DOHH2 (cell line): Measurements from ENCODE around the gene MICA.

Experiments
- H3F3A ChIP-seq: fragments of 200-600 bp; sonication (generic), shearing (Covaris generic); 2 replicates; pipeline ENCODE4 v1.6.0; 2016; ENCODE audit warnings: antibody characterized with exemption, mild to moderate bottlenecking; ENCODE audit not compliant: control insufficient read depth, insufficient read depth
- H3K27ac ChIP-seq: fragments of 200-600 bp; sonication (generic); 2 replicates; pipeline ENCODE4 v1.5.1; 2014; ENCODE audit warnings: low read depth, mild to moderate bottlenecking, low read length, moderate library complexity
- H3K27me3 ChIP-seq: fragments of 200-600 bp; sonication (generic); 2 replicates; pipeline ENCODE4 v1.6.1; 2014; ENCODE audit warnings: mild to moderate bottlenecking, low read length, mixed read lengths; ENCODE audit not compliant: control insufficient read depth
- H3K36me3 ChIP-seq: fragments of 200-600 bp; sonication (generic); 2 replicates; pipeline ENCODE4 v1.6.1; 2014; ENCODE audit warnings: mild to moderate bottlenecking, low read length, moderate library complexity, mixed read lengths; ENCODE audit not compliant: control insufficient read depth
- H3K4me1 ChIP-seq: fragments of 200-600 bp; sonication (generic); 2 replicates; pipeline ENCODE4 v1.6.1; 2014; ENCODE audit warnings: mild to moderate bottlenecking, low read length, mixed read lengths; ENCODE audit not compliant: control insufficient read depth
- H3K4me2 ChIP-seq: fragments of 200-600 bp; sonication (generic); 2 replicates; pipeline ENCODE4 v1.6.0; 2014; ENCODE audit warnings: mild to moderate bottlenecking, low read length, moderate library complexity
- H3K4me3 ChIP-seq: fragments of 200-600 bp; sonication (generic); 2 replicates; pipeline ENCODE4 v1.5.1; 2014; ENCODE audit warnings: mild to moderate bottlenecking, low read length, mixed read lengths
- H3K79me2 ChIP-seq: fragments of 200-600 bp; sonication (generic); 2 replicates; pipeline ENCODE4 v1.6.1; 2014; ENCODE audit warnings: mild to moderate bottlenecking, low read length, mixed read lengths; ENCODE audit not compliant: control insufficient read depth
- H3K9me2 ChIP-seq: fragments of 200-600 bp; sonication (generic); replicated peaks from 2 replicates; pipeline ENCODE4 v1.6.1; 2014; ENCODE audit warnings: mild to moderate bottlenecking, low read length, mixed read lengths; ENCODE audit not compliant: control insufficient read depth
- H3K9me3 ChIP-seq: fragments of 200-600 bp; sonication (generic); 2 replicates; pipeline ENCODE4 v1.6.1; 2014; ENCODE audit warnings: antibody characterized with exemption, low read length, mixed read lengths; ENCODE audit not compliant: control insufficient read depth, insufficient read depth
- H4K20me1 ChIP-seq: fragments of 200-600 bp; sonication (generic); 2 replicates; pipeline ENCODE4 v1.6.0; 2014; ENCODE audit warnings: low read depth, mild to moderate bottlenecking, antibody characterized with exemption, low read length, moderate library complexity; ENCODE audit not compliant: control insufficient read depth, insufficient read depth
- EZH2phosphoT487 ChIP-seq: fragments of 200-600 bp; sonication (generic); IDR thresholded peaks from 2 replicates; pipeline ENCODE4 v1.6.1; 2017; ENCODE audit warnings: borderline replicate concordance, mild to moderate bottlenecking, antibody characterized with exemption, low read length, moderate library complexity, mixed read lengths
- TF ChIP-seq, protein P1 (sequence below): fragments of 200-600 bp; sonication (generic); IDR thresholded peaks from one replicate; pipeline ENCODE4 v1.5.1; 2014; ENCODE audit warnings: antibody characterized with exemption, mild to moderate bottlenecking, low read depth, low read length; ENCODE audit not compliant: poor library complexity, severe bottlenecking

The MICA gene

DNA sequence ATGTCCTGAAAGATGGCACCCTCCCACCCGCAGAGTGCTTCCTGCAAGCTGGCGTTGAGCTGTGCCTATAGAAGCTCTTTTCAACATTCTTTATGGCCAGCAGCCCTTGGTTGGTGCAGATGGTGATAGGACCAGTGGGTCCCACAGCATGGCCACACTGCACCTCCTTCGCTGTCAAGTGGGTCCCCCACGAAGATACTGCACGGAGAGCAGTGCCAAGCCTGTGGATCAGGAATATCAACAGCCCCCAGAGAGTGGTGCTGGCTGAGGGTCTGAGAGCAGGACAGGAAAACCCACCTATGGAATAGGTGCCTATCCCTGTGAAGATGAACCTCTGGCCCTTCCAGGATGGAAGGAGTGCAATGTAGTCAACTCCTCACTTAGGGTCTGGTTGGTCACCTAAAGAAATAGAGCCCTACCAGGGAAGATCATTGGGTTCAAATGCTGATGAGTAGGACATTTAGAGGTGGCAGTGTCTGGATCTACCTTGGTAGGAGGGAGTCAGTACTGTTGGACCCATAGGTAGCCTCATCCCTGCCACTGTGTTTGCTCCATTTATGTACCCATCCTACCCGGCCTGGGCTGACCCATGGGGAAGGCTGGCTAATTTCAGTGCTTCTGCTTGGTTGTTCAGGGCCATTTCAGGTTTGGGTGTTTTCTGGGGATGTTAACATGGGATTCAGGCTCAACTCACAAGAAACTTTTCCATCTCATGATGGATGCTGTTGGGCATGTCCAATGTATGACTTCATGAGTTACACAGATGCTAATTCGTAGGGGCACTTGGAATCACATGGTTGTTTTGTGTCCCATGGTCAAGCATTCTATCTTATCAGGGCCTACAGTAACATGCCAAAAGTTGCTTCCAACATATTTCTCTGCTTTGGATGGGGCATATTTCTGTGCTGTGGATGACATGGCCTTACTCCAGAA, 61.1 kb downstream of the MICA start:
- Histone ChIP-seq H3K79me2 (no peaks in the 10 kb centered on the region), H3K4me3 (peak overlapping the region; percentile 75), H3K27ac (no peak overlapping the region), H3F3A (no peaks in the 10 kb centered on the region), H3K9me3 (no peaks in the 10 kb centered on the region), H3K4me1 (peaks cover 21% of the 10 kb centered on the region), H4K20me1 (no peaks in the 10 kb centered on the region), H3K9me2 (no peaks in the 10 kb centered on the region), H3K27me3 (no peaks in the 10 kb centered on the region), H3K4me2 (peak overlapping the region; percentile 72), H3K36me3 (no peaks in the 10 kb centered on the region)
- TF ChIP-seq EZH2phosphoT487 = no peak
- TF ChIP-seq, protein P1, sequence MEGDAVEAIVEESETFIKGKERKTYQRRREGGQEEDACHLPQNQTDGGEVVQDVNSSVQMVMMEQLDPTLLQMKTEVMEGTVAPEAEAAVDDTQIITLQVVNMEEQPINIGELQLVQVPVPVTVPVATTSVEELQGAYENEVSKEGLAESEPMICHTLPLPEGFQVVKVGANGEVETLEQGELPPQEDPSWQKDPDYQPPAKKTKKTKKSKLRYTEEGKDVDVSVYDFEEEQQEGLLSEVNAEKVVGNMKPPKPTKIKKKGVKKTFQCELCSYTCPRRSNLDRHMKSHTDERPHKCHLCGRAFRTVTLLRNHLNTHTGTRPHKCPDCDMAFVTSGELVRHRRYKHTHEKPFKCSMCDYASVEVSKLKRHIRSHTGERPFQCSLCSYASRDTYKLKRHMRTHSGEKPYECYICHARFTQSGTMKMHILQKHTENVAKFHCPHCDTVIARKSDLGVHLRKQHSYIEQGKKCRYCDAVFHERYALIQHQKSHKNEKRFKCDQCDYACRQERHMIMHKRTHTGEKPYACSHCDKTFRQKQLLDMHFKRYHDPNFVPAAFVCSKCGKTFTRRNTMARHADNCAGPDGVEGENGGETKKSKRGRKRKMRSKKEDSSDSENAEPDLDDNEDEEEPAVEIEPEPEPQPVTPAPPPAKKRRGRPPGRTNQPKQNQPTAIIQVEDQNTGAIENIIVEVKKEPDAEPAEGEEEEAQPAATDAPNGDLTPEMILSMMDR = no peak
